ENCODE data around the gene UBR3.
A peak's percentile ranks its signal among the peaks of the same experiment; 100 is the strongest.

The UBR3 gene

GRCh38 chr2:170002096-170002495 is 174.8 kb downstream of the UBR3 start:
- Histone ChIP-seq H3K36me3 (ENCODE audit: insufficient read depth, low read length) (peaks cover 29% of the 10 kb centered on the region; the same call in 1 of the 2 replicates), H3K79me2 (ENCODE audit: insufficient read depth, low read length) (no peaks in the 10 kb centered on the region), H2AFZ (ENCODE audit: low read length) (no peak overlapping the region), H4K20me1 (ENCODE audit: insufficient read depth, low read length, poor library complexity, severe bottlenecking) (no peaks in the 10 kb centered on the region), H3K4me2 (ENCODE audit: low read depth, low read length, poor library complexity, severe bottlenecking) (no peak overlapping the region), H3K9me3 (ENCODE audit: insufficient read depth, low read depth, low read length) (peaks cover 7% of the 10 kb centered on the region; the same call in 1 of the 2 replicates), H3F3A (ENCODE audit: low read depth) (no peaks in the 10 kb centered on the region), H3K9me2 (replicated peaks; ENCODE audit: low read depth, low read length) (no peaks in the 10 kb centered on the region), H3K27me3 (ENCODE audit: insufficient read depth, low read length, poor library complexity, severe bottlenecking) (no peaks in the 10 kb centered on the region), H3K9ac (ENCODE audit: low read depth, low read length, poor library complexity, severe bottlenecking) (no peak overlapping the region), H3K4me3 (ENCODE audit: low read length, poor library complexity, severe bottlenecking) (no peak overlapping the region), H3K4me1 (ENCODE audit: insufficient read depth, low read length, poor library complexity, severe bottlenecking) (peaks cover 7% of the 10 kb centered on the region)
- TF ChIP-seq EZH2phosphoT487 (IDR thresholded peaks at IDR 0.05; ENCODE audit: borderline replicate concordance) (no peak), CTCF (conservative IDR thresholded peaks at IDR 0.05; ENCODE audit: low read length) (no peak)

GRCh38 chr2:170005702-170006101 is 178.4 kb downstream of the UBR3 start:
- Histone ChIP-seq H3K4me2 (ENCODE audit: low read depth, low read length, poor library complexity, severe bottlenecking) (no peak overlapping the region), H4K20me1 (ENCODE audit: insufficient read depth, low read length, poor library complexity, severe bottlenecking) (no peaks in the 10 kb centered on the region), H3K9me3 (ENCODE audit: insufficient read depth, low read depth, low read length) (no peaks in the 10 kb centered on the region), H3F3A (ENCODE audit: low read depth) (no peaks in the 10 kb centered on the region), H3K27me3 (ENCODE audit: insufficient read depth, low read length, poor library complexity, severe bottlenecking) (no peaks in the 10 kb centered on the region), H3K4me3 (ENCODE audit: low read length, poor library complexity, severe bottlenecking) (no peak overlapping the region), H3K79me2 (ENCODE audit: insufficient read depth, low read length) (no peaks in the 10 kb centered on the region), H3K9me2 (replicated peaks; ENCODE audit: low read depth, low read length) (no peaks in the 10 kb centered on the region), H3K36me3 (ENCODE audit: insufficient read depth, low read length) (peaks cover 20% of the 10 kb centered on the region; the same call in 1 of the 2 replicates), H3K9ac (ENCODE audit: low read depth, low read length, poor library complexity, severe bottlenecking) (no peak overlapping the region), H2AFZ (ENCODE audit: low read length) (no peak overlapping the region), H3K4me1 (ENCODE audit: insufficient read depth, low read length, poor library complexity, severe bottlenecking) (peaks cover 10% of the 10 kb centered on the region)
- no peak for TF ChIP-seq EZH2phosphoT487 (IDR thresholded peaks at IDR 0.05; ENCODE audit: borderline replicate concordance)
- peak; percentile 35 for TF ChIP-seq CTCF (conservative IDR thresholded peaks at IDR 0.05; ENCODE audit: low read length)

- Histone ChIP-seq H3K4me1 (ENCODE audit: insufficient read depth, low read length, poor library complexity, severe bottlenecking) (peaks cover 10% of the 10 kb centered on the region), H3K4me3 (ENCODE audit: low read length, poor library complexity, severe bottlenecking) (no peak overlapping the region), H2AFZ (ENCODE audit: low read length) (no peak overlapping the region), H3K9me2 (replicated peaks; ENCODE audit: low read depth, low read length) (no peaks in the 10 kb centered on the region), H3K9me3 (ENCODE audit: insufficient read depth, low read depth, low read length) (no peaks in the 10 kb centered on the region), H3K9ac (ENCODE audit: low read depth, low read length, poor library complexity, severe bottlenecking) (no peak overlapping the region), H3F3A (ENCODE audit: low read depth) (no peaks in the 10 kb centered on the region), H3K4me2 (ENCODE audit: low read depth, low read length, poor library complexity, severe bottlenecking) (no peak overlapping the region), H3K27me3 (ENCODE audit: insufficient read depth, low read length, poor library complexity, severe bottlenecking) (no peaks in the 10 kb centered on the region), H4K20me1 (ENCODE audit: insufficient read depth, low read length, poor library complexity, severe bottlenecking) (no peaks in the 10 kb centered on the region), H3K36me3 (ENCODE audit: insufficient read depth, low read length) (peaks cover 20% of the 10 kb centered on the region), H3K79me2 (ENCODE audit: insufficient read depth, low read length) (no peaks in the 10 kb centered on the region)
- TF ChIP-seq EZH2phosphoT487 (IDR thresholded peaks at IDR 0.05; ENCODE audit: borderline replicate concordance) (no peak), CTCF (conservative IDR thresholded peaks at IDR 0.05; ENCODE audit: low read length) (no peak)
Measured at GRCh38 chr2:170006587-170007325, 179.5 kb downstream of the UBR3 start.

All from Loucy (cell line).